ENCODE results near the gene TUBGCP5.

DNA sequence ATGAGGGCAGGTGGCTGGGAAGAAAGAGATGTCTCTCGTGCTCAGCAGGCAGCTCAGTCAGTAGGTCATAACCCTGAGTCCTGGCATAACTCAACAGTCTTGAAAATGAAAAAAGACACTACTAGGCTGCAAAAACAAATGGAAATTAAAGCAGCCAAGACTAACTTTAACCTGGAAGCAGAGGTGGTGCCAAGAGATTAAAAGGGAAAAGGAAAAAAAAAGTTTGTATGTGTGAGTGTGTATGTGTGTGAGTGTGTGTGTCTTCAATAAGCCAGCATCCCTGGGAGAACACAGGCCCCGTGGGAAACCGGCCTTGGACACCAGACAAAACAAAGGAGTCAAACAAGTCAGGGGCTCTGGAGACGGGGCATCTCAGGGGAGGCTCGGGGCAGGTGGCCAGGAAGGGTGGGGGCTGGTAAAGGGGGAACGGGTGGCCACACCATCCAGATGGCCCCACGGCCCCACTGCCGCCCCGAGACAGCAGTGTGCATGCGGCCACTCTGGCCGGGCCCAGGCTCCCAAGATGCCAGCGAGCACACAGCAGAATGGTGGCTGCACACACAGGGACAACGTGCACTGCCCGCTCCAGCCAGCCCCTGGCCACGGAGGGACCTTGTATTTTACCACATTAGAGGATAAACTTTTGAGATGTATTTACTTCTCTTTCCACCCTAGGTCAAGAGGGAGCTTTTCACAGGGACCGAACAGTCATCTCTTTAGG, 83.0 kb downstream of the TUBGCP5 start:
- TF ChIP-seq, protein P1, sequence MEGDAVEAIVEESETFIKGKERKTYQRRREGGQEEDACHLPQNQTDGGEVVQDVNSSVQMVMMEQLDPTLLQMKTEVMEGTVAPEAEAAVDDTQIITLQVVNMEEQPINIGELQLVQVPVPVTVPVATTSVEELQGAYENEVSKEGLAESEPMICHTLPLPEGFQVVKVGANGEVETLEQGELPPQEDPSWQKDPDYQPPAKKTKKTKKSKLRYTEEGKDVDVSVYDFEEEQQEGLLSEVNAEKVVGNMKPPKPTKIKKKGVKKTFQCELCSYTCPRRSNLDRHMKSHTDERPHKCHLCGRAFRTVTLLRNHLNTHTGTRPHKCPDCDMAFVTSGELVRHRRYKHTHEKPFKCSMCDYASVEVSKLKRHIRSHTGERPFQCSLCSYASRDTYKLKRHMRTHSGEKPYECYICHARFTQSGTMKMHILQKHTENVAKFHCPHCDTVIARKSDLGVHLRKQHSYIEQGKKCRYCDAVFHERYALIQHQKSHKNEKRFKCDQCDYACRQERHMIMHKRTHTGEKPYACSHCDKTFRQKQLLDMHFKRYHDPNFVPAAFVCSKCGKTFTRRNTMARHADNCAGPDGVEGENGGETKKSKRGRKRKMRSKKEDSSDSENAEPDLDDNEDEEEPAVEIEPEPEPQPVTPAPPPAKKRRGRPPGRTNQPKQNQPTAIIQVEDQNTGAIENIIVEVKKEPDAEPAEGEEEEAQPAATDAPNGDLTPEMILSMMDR (IDR thresholded peaks at IDR 0.05; ENCODE audit: low read depth, low read length, poor library complexity, severe bottlenecking) = no peak
- no peak for TF ChIP-seq EZH2phosphoT487 (IDR thresholded peaks at IDR 0.05; ENCODE audit: borderline replicate concordance, low read length)

Measured in DOHH2 (cell line).